Measurements from ENCODE around the gene ZCCHC4.
A peak's percentile ranks its signal among the peaks of the same experiment; 100 is the strongest.

ZCCHC4 gene, protein sequence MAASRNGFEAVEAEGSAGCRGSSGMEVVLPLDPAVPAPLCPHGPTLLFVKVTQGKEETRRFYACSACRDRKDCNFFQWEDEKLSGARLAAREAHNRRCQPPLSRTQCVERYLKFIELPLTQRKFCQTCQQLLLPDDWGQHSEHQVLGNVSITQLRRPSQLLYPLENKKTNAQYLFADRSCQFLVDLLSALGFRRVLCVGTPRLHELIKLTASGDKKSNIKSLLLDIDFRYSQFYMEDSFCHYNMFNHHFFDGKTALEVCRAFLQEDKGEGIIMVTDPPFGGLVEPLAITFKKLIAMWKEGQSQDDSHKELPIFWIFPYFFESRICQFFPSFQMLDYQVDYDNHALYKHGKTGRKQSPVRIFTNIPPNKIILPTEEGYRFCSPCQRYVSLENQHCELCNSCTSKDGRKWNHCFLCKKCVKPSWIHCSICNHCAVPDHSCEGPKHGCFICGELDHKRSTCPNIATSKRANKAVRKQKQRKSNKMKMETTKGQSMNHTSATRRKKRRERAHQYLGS

DNA sequence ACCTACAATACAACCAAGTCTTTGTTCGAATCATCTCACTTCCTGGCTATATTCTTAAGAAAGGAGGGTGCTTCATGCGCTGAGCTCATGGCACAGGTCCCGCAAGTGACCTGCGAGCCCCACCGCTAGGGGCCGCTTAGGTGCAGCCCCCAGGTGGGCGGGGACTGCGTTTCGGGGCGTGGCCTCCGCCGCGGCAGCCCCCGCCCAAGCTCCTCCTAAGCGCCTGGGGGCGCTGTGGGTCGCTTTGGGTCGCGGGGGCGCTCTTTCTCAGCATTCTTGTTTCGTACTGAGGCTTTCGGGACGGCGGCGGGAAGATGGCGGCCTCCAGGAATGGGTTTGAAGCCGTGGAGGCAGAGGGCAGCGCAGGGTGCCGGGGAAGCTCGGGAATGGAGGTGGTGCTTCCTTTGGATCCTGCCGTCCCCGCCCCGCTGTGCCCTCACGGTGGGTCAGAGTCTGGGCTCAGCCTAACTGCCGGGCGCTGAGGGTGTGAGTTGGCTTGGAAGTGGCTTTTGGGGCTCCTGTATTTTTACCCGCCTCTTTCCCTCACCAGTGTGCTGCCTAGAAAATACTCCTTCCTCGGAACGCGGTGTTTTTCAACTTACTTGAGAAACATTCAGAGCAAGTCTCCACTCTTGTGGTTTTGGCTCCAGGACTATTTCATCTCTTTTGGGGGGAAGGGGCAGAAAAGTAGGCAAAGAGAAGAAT is at the start of gene ZCCHC4:
Gene ZCCHC4 (plus strand): TSS at position 279 of the 705 bp plus-strand sequence. CDS start 36 bp downstream, at position 315.
- peak; percentile 89 for DNase-seq
- CTCF ChIA-PET, result interaction anchor here (0.6 to 5.8 kb wide), 27 partner anchors 9 to 151 kb away, joined by 3 to 59 read pairs (median 4); partner anchors contain the start of genes ANAPC4 and PI4K2B

DNA sequence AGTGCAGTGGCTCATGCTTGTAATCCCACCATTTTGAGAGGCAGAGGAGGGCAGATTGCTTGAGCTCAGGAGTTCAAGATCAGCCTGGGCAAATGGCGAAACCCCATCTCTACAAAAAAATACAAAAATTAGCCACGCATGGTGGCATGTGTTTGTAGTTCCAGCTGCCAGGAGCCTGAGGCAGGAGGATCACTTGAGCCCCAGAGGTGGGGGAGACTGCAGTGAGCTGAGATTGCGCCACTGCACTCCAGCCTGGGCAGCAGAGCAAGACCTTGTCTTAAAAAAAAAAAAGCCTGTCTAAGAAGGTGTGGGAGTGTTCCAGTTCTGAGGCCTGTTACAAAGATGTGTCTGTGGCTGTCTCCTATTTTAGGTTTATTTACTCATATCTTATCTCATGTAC is 40.7 kb upstream of the ZCCHC4 start:
- no peak for DNase-seq
- no peak overlapping the region for H3K27ac Mint-ChIP-seq
- H3K9me3 Mint-ChIP-seq, result no peaks in the 10 kb centered on the region
- H3K4me3 Mint-ChIP-seq, result no peak overlapping the region
- peaks cover 31% of the 10 kb centered on the region for H3K36me3 Mint-ChIP-seq
- CTCF ChIA-PET, result interaction anchor here (1.2 kb wide), 1 partner anchor 41 kb away, joined by 6 read pairs; the partner anchor contains the start of gene ZCCHC4
- no peaks in the 10 kb centered on the region for H3K4me1 Mint-ChIP-seq
- H3K27me3 Mint-ChIP-seq, result no peaks in the 10 kb centered on the region

More for the DNA sequence above, at the start of gene ZCCHC4:
- Mint-ChIP-seq H3K27ac (peak within 1 kb of the TSS; percentile 92), H3K4me3 (peak within 1 kb of the TSS; percentile 98), H3K27me3 (peaks cover 19% of the 10 kb centered on the region), H3K4me1 (peaks cover 32% of the 10 kb centered on the region), H3K36me3 (peaks cover 8% of the 10 kb centered on the region), H3K9me3 (no peaks in the 10 kb centered on the region)

DNA sequence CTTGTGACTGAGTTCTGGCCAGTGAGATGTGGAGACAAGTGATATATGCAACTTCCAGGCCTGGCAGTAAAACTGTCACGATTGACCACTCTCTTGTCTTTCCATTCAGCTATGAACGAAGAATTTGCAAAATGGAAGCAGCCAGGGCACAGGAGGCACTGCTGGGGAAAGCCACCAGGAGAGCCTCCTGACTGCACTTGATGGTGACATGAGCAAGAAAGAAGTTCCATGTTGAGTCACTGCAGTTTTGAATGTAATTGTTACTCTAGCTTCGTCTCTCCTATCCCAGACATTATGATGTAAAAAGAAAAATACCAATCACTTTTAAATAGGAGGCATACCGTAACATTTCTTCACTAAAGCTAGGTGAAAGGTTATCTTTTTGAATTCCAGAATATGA is 32.4 kb upstream of the ZCCHC4 start:
- CTCF ChIA-PET, result interaction anchor here (1.7 kb wide), 1 partner anchor 32 kb away, joined by 3 read pairs; no protein-coding TSS in a partner anchor
- DNase-seq, result no peak
- no peak overlapping the region for H3K27ac Mint-ChIP-seq
- no peaks in the 10 kb centered on the region for H3K27me3 Mint-ChIP-seq
- H3K4me1 Mint-ChIP-seq, result no peaks in the 10 kb centered on the region
- H3K36me3 Mint-ChIP-seq, result peaks cover 32% of the 10 kb centered on the region
- H3K9me3 Mint-ChIP-seq, result no peaks in the 10 kb centered on the region
- H3K4me3 Mint-ChIP-seq, result no peak overlapping the region

DNA sequence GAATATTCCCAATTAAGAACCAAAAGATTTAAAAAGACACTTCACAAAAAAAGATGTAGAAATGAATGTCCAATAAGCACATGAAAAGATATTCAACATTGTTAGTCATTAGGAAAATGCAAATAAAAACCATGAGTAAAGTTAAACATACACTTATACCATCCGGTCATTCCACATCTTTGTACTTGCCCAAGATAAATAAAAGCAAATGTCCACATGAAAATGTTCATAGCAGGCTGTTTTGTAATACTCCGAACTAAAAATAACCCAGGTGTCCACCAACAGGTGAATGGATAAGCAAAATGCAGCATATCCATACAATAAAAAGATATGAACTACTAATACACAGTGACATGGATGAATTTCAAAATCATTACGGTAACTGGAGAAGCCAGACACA is 28.6 kb upstream of the ZCCHC4 start:
- Mint-ChIP-seq H3K4me3 (no peak overlapping the region), H3K27me3 (peaks cover 11% of the 10 kb centered on the region), H3K27ac (no peak overlapping the region), H3K4me1 (no peaks in the 10 kb centered on the region), H3K9me3 (peaks cover 6% of the 10 kb centered on the region), H3K36me3 (peaks cover 21% of the 10 kb centered on the region)
- CTCF ChIA-PET, result no interaction called here
- no peak for DNase-seq

DNA sequence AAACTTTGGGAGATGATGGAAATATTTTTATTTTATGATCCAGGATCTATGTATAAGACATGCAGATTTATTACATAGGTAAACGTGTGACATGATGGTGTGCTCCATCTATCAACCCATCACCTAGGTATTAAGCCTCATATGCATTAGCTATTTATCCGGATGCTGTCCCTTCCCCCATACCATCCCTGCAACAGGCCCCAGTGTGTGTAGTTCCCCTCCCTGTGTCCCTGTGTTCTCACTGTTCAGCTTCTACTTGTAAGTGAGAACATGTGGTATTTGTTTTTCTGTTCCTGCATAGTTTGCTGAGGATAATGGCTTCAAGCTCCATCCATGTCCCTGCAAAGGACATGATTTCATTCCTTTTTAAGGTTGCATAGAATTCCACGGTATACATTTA is 28.1 kb upstream of the ZCCHC4 start:
- Mint-ChIP-seq H3K27me3 (peaks cover 11% of the 10 kb centered on the region), H3K27ac (no peak overlapping the region), H3K4me1 (no peaks in the 10 kb centered on the region), H3K4me3 (no peak overlapping the region), H3K9me3 (peaks cover 6% of the 10 kb centered on the region), H3K36me3 (peaks cover 21% of the 10 kb centered on the region)
- CTCF ChIA-PET, result no interaction called here
- DNase-seq, result no peak

DNA sequence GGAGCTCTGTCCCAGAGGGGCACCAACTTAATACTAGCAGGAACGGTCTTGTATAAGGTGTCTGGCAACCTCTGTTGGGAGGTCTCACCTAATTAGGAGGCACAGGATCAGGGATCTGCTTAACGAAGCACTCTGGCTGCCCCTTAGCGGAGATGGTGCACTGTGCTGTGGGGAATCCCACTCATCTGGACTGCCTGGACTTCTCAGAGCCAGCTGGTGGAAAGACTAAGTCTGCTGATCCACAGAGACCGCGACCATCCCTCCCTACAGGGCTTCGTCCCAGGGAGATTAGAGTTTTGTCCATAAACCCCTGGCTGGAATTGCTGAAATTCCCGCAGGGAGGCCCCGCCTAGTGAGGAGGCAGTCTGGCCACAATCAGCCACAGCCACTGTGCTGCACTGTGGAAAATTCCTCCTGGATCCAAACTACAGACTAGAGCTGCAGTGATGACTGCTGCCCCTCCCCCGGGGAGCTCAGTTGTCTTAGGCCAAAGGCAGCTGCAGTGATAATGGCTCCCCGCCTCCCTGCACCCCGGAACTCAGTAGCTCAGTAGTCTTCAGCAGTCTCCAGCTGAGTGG is 22.0 kb upstream of the ZCCHC4 start:
- peaks cover 18% of the 10 kb centered on the region for H3K27me3 Mint-ChIP-seq
- DNase-seq, result no peak
- H3K9me3 Mint-ChIP-seq, result peaks cover 6% of the 10 kb centered on the region
- no peaks in the 10 kb centered on the region for H3K4me1 Mint-ChIP-seq
- no peaks in the 10 kb centered on the region for H3K36me3 Mint-ChIP-seq
- CTCF ChIA-PET, result no interaction called here
- no peak overlapping the region for H3K4me3 Mint-ChIP-seq
- H3K27ac Mint-ChIP-seq, result no peak overlapping the region

DNA sequence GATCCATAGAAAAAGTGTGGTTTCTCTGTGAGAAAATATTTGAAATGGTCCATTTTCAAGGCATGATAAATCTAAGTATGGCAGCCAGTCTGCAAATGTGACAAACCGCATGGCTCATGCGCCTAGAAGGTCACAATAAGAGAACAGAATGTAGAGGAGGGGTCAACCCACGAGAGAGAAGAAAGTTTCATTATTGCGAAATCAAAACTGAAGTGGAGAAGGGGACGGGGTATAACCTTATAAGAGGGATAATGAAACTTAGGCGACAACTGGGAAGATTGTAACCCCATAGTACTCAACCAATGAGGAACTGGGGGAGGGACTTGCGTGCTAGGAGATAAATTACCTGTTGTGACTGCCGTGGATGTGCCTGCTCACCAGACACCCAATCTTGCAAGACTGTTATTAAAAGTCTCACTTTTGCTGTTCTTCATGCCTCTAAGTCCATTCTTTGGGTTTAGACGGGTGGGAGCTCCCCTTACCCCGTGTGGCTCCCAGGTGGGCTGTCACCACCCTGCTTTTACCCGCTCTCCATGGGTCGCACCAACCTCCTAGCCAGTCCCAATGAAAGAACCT is 21.3 kb upstream of the ZCCHC4 start:
- CTCF ChIA-PET, result no interaction called here
- Mint-ChIP-seq H3K27ac (no peak overlapping the region), H3K36me3 (no peaks in the 10 kb centered on the region), H3K4me3 (no peak overlapping the region), H3K27me3 (peaks cover 16% of the 10 kb centered on the region), H3K4me1 (no peaks in the 10 kb centered on the region), H3K9me3 (peaks cover 6% of the 10 kb centered on the region)
- DNase-seq, result no peak

DNA sequence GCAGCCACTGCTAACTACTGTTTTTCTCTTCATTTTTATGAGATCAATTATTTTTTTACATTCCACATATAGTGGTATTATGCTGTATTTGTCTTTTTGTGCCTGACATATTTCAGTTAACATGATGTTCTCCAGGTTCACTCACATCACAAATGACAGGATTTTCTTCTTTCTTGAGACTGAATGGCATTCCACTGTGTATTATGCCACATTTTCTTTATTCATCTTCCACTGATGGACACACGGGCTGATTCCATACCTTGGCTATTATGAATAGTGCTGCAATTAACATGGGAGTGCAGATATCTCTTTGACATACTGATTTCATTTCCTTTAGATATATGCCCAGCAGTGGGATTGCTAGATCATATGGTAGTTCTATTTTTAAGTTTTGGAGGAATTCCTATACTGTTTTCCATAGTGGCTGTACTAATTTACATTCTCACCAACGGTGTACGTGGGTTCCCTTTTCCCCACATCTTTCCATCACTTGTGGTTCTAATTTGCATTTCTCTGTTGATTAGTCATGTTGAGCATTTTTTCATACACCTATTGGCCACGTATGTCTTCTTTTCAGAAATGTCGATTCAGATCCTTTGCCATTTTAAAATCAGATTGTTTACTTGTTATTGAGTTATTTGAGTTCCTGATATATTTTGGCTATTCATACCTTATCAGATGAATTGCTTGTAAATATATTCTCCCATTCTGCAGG is 14.9 kb upstream of the ZCCHC4 start:
- Mint-ChIP-seq H3K27me3 (peaks cover 10% of the 10 kb centered on the region), H3K36me3 (no peaks in the 10 kb centered on the region), H3K4me1 (no peaks in the 10 kb centered on the region), H3K4me3 (no peak overlapping the region), H3K9me3 (no peaks in the 10 kb centered on the region), H3K27ac (no peak overlapping the region)
- CTCF ChIA-PET, result no interaction called here
- no peak for DNase-seq

DNA sequence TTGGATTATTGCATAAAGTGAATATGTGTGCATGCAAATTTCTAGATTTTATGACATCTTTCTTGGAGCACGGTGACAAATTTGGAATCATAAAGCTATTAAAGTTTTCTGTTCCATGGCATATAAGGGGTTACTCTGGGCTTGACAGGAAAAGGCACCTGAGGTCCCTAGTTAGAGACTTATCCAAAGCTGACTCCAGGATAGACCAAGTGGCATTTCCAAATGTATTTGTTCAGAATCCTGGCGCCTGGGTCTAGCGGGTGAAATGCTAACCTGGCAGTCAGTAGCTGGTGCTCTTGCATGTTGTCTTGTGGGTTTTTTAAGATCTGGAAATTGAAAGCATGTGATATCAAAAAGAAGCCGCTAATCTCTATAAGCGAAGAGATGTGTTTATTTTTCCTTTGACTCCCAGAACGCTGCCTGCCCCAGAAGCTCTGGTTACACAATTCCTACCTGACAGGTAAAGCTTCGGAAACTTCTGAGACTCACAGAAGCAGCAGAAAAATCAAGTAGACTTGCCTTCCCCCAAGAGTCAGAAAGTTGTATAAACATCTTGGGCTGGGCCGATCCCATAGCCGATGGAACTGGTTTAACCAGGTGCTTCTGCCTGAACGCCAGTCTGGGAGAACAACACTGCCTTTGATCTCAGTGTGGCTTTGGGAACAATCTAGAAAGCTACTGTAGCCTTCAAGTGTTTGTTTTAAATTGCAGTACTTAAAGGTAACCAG is 12.9 kb upstream of the ZCCHC4 start:
- Mint-ChIP-seq H3K4me1 (no peaks in the 10 kb centered on the region), H3K4me3 (no peak overlapping the region), H3K27me3 (peaks cover 8% of the 10 kb centered on the region), H3K9me3 (no peaks in the 10 kb centered on the region), H3K36me3 (no peaks in the 10 kb centered on the region), H3K27ac (no peak overlapping the region)
- no peak for DNase-seq
- CTCF ChIA-PET, result interaction anchor here (1.5 kb wide), 1 partner anchor 12 kb away, joined by 5 read pairs; no protein-coding TSS in a partner anchor

DNA sequence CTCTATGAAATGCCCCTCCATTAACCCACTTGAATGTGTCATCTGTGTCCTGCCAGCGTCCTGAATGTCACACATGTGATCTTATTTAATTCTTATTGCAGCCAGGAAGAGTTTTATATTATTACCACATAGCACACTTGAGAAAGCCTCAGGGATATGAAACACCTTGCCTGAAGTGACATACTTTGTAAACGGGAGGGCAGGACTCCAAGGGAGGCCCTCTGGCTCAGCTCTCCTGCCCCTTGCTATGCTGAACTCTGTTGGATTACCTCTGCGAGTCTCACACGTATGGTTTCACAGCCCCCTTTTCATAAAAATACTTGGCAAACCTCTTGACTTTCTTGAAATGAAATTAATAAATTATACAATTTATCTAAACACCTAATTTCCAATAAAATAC is 11.1 kb upstream of the ZCCHC4 start:
- Mint-ChIP-seq H3K27me3 (peaks cover 9% of the 10 kb centered on the region), H3K4me1 (no peaks in the 10 kb centered on the region), H3K27ac (no peak overlapping the region), H3K36me3 (no peaks in the 10 kb centered on the region), H3K9me3 (no peaks in the 10 kb centered on the region), H3K4me3 (no peak overlapping the region)
- no peak for DNase-seq
- CTCF ChIA-PET, result interaction anchor here (0.7 kb wide), 1 partner anchor 11 kb away, joined by 3 read pairs; the partner anchor contains the start of gene ZCCHC4

DNA sequence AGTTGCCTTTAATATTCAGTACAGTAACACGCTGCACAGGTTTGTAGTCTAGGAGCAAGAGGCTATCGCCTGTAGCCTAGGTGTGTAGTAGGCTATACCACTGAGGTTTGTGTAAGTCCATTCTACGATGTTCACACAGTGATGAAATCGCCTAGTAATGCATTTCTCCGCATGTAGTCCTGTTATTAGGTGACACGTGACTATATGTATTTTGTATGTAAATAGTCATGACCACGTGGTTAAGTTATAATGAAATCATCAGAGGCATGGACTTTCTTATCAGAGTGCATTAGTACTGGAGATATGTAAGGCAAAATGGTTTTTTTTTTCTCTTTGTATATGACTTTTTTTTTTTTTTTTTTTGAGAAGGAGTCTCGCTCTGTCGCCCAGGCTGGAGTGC is 9.9 kb upstream of the ZCCHC4 start:
- Mint-ChIP-seq H3K27me3 (peaks cover 16% of the 10 kb centered on the region), H3K4me1 (no peaks in the 10 kb centered on the region), H3K4me3 (no peak overlapping the region), H3K9me3 (no peaks in the 10 kb centered on the region), H3K36me3 (no peaks in the 10 kb centered on the region), H3K27ac (no peak overlapping the region)
- no peak for DNase-seq
- CTCF ChIA-PET, result no interaction called here

DNA sequence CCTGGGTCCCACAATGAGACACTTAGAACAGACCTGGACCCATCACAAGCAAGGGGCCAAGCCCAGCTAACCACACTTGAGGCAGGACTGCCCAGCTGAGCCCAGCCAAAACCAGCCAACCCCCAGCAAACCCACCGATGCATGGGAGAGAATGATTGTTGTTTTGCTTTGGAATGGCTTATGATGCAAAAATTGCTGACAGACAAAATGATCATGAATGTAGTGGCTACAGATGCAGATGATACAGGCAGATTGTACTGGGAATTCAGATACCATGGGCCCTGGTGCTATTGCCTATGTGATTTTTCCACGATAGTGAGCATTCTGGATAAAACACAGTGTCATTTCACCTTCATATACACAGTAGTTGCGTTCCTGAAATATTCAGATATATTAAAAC is 9.0 kb upstream of the ZCCHC4 start:
- no peaks in the 10 kb centered on the region for H3K9me3 Mint-ChIP-seq
- DNase-seq, result no peak
- no peaks in the 10 kb centered on the region for H3K4me1 Mint-ChIP-seq
- no peak overlapping the region for H3K4me3 Mint-ChIP-seq
- CTCF ChIA-PET, result no interaction called here
- no peak overlapping the region for H3K27ac Mint-ChIP-seq
- peaks cover 23% of the 10 kb centered on the region for H3K27me3 Mint-ChIP-seq
- no peaks in the 10 kb centered on the region for H3K36me3 Mint-ChIP-seq

DNA sequence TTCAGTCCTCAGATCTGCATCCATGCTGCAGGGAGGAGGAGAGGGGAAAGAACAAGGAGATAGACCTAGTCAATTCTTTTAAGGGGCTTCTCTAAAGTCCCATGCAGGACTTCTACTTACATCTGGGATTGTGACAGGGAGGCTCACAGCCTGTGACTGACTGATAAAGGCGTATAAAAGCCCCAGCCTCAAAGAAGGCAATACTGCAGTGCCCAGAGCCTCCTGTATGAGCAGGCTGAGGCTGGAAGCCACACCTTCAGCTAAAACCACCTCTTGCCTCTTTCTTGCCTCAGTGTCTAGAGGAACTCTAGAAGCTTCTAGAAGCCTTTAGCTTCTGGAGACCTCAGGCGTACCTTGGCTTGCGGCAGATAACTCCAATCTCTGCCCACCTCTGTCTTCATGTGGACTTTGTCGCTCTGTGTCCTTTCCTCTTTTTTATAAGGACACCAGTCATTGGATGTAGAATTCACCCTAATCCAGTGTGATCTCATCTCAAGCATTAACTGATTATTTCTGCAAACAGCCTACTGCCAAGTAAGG is 6.0 kb upstream of the ZCCHC4 start:
- CTCF ChIA-PET, result no interaction called here
- no peak for DNase-seq
- H3K4me1 Mint-ChIP-seq, result peaks cover 8% of the 10 kb centered on the region
- H3K4me3 Mint-ChIP-seq, result no peak overlapping the region
- H3K27ac Mint-ChIP-seq, result no peak overlapping the region
- H3K36me3 Mint-ChIP-seq, result no peaks in the 10 kb centered on the region
- H3K27me3 Mint-ChIP-seq, result peaks cover 28% of the 10 kb centered on the region
- H3K9me3 Mint-ChIP-seq, result no peaks in the 10 kb centered on the region
